Lower lobe of right lung (tissue), 2 donors: ENCODE measurements around the gene KRT32. TPM values are rescaled to one million over a fixed set of nuclear protein-coding genes. Genes with fewer than 3 reads are reported as not detected.

Source experiments
- ATAC-seq, 2 donors: fragments of 200-7000 bp; cut with Tn5 transposase; one replicate each; pipeline ENCODE4 v1.9.1; 2020 to 2022; ENCODE audit warnings: mild to moderate bottlenecking in 2 of 2, moderate library complexity in 2 of 2
- DNase-seq: peaks from one replicate; pipeline ENCODE4 v3.0.0-alpha.2; 2020
- H3K27ac ChIP-seq: fragments of 200-600 bp; one replicate; pipeline ENCODE4 v1.8.0; 2022
- H3K27me3 ChIP-seq: fragments of 200-600 bp; one replicate; pipeline ENCODE4 v1.8.0; 2022; ENCODE audit warnings: low read depth
- H3K36me3 ChIP-seq: fragments of 200-600 bp; one replicate; pipeline ENCODE4 v1.8.0; 2022; ENCODE audit warnings: mild to moderate bottlenecking
- H3K4me1 ChIP-seq: fragments of 200-600 bp; one replicate; pipeline ENCODE4 v1.8.0; 2022
- H3K4me3 ChIP-seq: fragments of 200-600 bp; one replicate; pipeline ENCODE4 v1.8.0; 2022; ENCODE audit warnings: mild to moderate bottlenecking
- H3K9me3 ChIP-seq: fragments of 200-600 bp; one replicate; pipeline ENCODE4 v1.8.0; 2022
- intact Hi-C: fragments of 100-400 bp; cut with DNase I; formaldehyde crosslinking; loops from one replicate; pipeline ENCODE4 v1.11.0; 2022
- total RNA-seq: library from RNA; stranded (reverse); fragmentation: NEBNext Ultra II Directional; extraction: Animal tissue kit (Norgen Biotek cat#: 25700); gene quantifications from one replicate; pipeline ENCODE4 v1.2.1, GENCODE V29; 2021
- TF ChIP-seq, protein P1 (sequence below): fragments of 200-600 bp; IDR thresholded peaks from one replicate; pipeline ENCODE4 v1.8.0; 2022; ENCODE audit warnings: antibody characterized with exemption, mild to moderate bottlenecking
- donor health status: DM: no; HTN: yes; CAD: no; lungs with severe emphysema.

The KRT32 gene
- total RNA-seq, 1 donor from 2014 or later, result not detected

DNA sequence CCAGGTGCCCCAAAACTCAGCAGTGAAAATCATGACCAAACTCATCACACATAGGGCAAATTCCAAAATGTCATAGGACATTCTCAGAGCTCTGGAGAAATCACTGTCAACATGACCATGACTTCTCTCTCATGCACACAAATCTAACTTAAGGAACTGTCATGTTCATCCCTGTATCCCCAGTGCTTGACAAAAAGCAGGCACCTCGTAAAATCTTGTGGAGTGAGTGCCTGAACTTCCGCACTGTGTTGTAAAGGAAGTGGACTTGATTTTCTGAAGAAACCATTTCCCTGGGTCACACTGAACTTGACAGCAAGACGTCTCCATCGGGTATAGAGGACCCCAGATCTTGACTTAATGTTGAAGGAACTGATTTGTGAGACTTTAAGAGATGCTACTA is 45.6 kb downstream of the KRT32 start:
- Histone ChIP-seq H3K4me1 (no peaks in the 10 kb centered on the region), H3K36me3 (no peaks in the 10 kb centered on the region), H3K27ac (no peak overlapping the region), H3K27me3 (no peaks in the 10 kb centered on the region), H3K9me3 (no peaks in the 10 kb centered on the region), H3K4me3 (no peak overlapping the region)
- DNase-seq (no peak), ATAC-seq (no peak)
- intact Hi-C loops, result no loop called here
- TF ChIP-seq, protein P1, sequence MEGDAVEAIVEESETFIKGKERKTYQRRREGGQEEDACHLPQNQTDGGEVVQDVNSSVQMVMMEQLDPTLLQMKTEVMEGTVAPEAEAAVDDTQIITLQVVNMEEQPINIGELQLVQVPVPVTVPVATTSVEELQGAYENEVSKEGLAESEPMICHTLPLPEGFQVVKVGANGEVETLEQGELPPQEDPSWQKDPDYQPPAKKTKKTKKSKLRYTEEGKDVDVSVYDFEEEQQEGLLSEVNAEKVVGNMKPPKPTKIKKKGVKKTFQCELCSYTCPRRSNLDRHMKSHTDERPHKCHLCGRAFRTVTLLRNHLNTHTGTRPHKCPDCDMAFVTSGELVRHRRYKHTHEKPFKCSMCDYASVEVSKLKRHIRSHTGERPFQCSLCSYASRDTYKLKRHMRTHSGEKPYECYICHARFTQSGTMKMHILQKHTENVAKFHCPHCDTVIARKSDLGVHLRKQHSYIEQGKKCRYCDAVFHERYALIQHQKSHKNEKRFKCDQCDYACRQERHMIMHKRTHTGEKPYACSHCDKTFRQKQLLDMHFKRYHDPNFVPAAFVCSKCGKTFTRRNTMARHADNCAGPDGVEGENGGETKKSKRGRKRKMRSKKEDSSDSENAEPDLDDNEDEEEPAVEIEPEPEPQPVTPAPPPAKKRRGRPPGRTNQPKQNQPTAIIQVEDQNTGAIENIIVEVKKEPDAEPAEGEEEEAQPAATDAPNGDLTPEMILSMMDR, result no peak

DNA sequence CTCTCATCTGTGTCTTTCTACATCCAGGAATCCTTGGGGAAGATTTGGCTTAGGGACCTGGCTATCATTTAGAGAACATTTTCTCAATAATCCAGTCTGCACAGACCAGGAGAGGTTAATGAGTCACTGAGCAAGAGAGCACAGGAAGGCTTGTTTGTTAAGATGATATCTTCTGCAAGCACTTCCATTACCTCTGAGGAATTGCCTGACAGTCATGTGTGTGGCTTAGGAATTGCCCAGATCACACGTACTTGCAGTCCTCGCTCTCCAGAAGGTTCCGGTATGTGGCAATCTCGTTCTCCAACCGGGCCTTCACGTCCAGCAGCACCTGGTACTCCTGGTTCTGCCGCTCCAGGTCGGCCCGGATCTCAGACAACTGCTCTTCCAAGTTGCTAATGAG is 46.1 kb downstream of the KRT32 start:
- no peaks in the 10 kb centered on the region for H3K9me3 ChIP-seq
- intact Hi-C loops, result no loop called here
- no peaks in the 10 kb centered on the region for H3K27me3 ChIP-seq
- TF ChIP-seq, protein P1, result no peak
- no peak overlapping the region for H3K27ac ChIP-seq
- H3K4me1 ChIP-seq, result no peaks in the 10 kb centered on the region
- no peak overlapping the region for H3K4me3 ChIP-seq
- DNase-seq, result no peak
- H3K36me3 ChIP-seq, result no peaks in the 10 kb centered on the region
- no peak for ATAC-seq

DNA sequence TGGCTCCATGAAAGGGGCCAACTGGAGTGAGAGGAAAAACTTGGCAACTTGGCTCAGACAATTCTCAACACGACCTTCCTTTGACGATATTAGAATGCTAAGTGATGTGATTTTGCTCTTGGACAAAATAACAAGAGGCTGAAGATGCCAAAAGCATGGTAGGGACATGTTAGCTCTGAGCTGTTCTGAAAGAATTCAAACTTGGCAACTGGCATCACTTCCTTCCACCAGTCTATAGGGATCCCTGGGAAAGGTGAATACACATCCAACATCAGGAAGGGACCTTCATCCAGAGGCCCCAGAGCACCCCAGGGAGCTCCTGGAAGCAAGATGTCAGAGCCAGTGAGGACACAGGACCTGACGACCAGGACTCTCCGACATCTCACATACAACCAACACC is 47.1 kb downstream of the KRT32 start:
- no peaks in the 10 kb centered on the region for H3K9me3 ChIP-seq
- DNase-seq, result no peak
- H3K36me3 ChIP-seq, result no peaks in the 10 kb centered on the region
- TF ChIP-seq, protein P1, result no peak
- no peak overlapping the region for H3K27ac ChIP-seq
- no peak for ATAC-seq
- H3K4me1 ChIP-seq, result no peaks in the 10 kb centered on the region
- H3K27me3 ChIP-seq, result no peaks in the 10 kb centered on the region
- H3K4me3 ChIP-seq, result no peak overlapping the region
- intact Hi-C loops, result no loop called here

GRCh38 chr17:41419716-41420115 is 47.5 kb downstream of the KRT32 start:
- DNase-seq, result no peak
- Histone ChIP-seq H3K27ac (no peak overlapping the region), H3K9me3 (no peaks in the 10 kb centered on the region), H3K27me3 (no peaks in the 10 kb centered on the region), H3K36me3 (no peaks in the 10 kb centered on the region), H3K4me1 (no peaks in the 10 kb centered on the region), H3K4me3 (no peak overlapping the region)
- TF ChIP-seq, protein P1, result no peak
- intact Hi-C loops, result no loop called here
- ATAC-seq, result no peak

GRCh38 chr17:41418116-41418860 is 48.9 kb downstream of the KRT32 start:
- Histone ChIP-seq H3K27ac (no peak overlapping the region), H3K4me1 (no peaks in the 10 kb centered on the region), H3K27me3 (no peaks in the 10 kb centered on the region), H3K4me3 (no peak overlapping the region), H3K9me3 (no peaks in the 10 kb centered on the region), H3K36me3 (no peaks in the 10 kb centered on the region)
- no peak for DNase-seq
- ATAC-seq, result no peak
- TF ChIP-seq, protein P1, result no peak
- intact Hi-C loops, result no loop called here
